Muscle of arm (tissue), 12 donors: ENCODE measurements around the gene IZUMO4. TPM values are rescaled to one million over a fixed set of nuclear protein-coding genes. Genes with fewer than 3 reads are reported as not detected.

Experiments used
- DNase-seq: peaks from one replicate; pipeline ENCODE4 v3.0.0-alpha.2; 2013
- polyA plus RNA-seq, 12 donors: library from polyadenylated mRNA; unstranded; fragments of 120-200 nt; gene quantifications; one replicate each; pipeline ENCODE4 v1.2.1, GENCODE V29; 2013; ENCODE audit not compliant: insufficient read length in 12 of 12

The IZUMO4 gene
- polyA plus RNA-seq, 12 donors = 0.97 to 3.8 (median 2.0) TPM; not detected in 2

GRCh38 chr19:2058570-2059421 lies 37.9 kb upstream of the IZUMO4 start:
- no peak for DNase-seq

GRCh38 chr19:2059422-2060201 lies 37.1 kb upstream of the IZUMO4 start:
- no peak for DNase-seq

GRCh38 chr19:2060884-2061494 lies 35.7 kb upstream of the IZUMO4 start:
- DNase-seq = peak; percentile 76

GRCh38 chr19:2061495-2062388 lies 35.0 kb upstream of the IZUMO4 start:
- peak; percentile 98 for DNase-seq

GRCh38 chr19:2062389-2062729 lies 34.4 kb upstream of the IZUMO4 start:
- no peak for DNase-seq

GRCh38 chr19:2062770-2063169 lies 33.9 kb upstream of the IZUMO4 start:
- no peak for DNase-seq

GRCh38 chr19:2063824-2064223 lies 32.9 kb upstream of the IZUMO4 start:
- no peak for DNase-seq

- DNase-seq = no peak
Observed at GRCh38 chr19:2064395-2064787, 32.3 kb upstream of the IZUMO4 start.

- no peak for DNase-seq
Observed at GRCh38 chr19:2064788-2065524, 31.8 kb upstream of the IZUMO4 start.

- DNase-seq = no peak
Observed at GRCh38 chr19:2070436-2070827, 26.3 kb upstream of the IZUMO4 start.

- no peak for DNase-seq
Observed at GRCh38 chr19:2070986-2071673, 25.6 kb upstream of the IZUMO4 start.

- no peak for DNase-seq
Observed at GRCh38 chr19:2072757-2073551, 23.8 kb upstream of the IZUMO4 start.

GRCh38 chr19:2076526-2076944 lies 20.2 kb upstream of the IZUMO4 start:
- DNase-seq = no peak

- DNase-seq = no peak
Observed at GRCh38 chr19:2077398-2077797, 19.3 kb upstream of the IZUMO4 start.

- no peak for DNase-seq
Observed at GRCh38 chr19:2077833-2078619, 18.7 kb upstream of the IZUMO4 start.

- no peak for DNase-seq
Observed at GRCh38 chr19:2079076-2079864, 17.4 kb upstream of the IZUMO4 start.

- no peak for DNase-seq
Observed at GRCh38 chr19:2079865-2080301, 16.8 kb upstream of the IZUMO4 start.
